Sciatic nerve (tissue), 2 donors: ENCODE data around the gene TMEM178B. TPM values are rescaled to one million over a fixed set of nuclear protein-coding genes. Genes with fewer than 3 reads are reported as not detected.
A peak's percentile ranks its signal among the peaks of the same experiment; 100 is the strongest.
"Not testable (repeated sequence)": the region's sequence is repeated elsewhere in the genome, so short reads cannot be mapped to it uniquely, and the experiment has no call there.

ENCODE experiments used
- ATAC-seq: fragments of 200-7000 bp; cut with Tn5 transposase; one replicate; pipeline ENCODE4 v1.9.1; 2020; ENCODE audit warnings: mild to moderate bottlenecking, moderate library complexity
- DNase-seq: peaks from one replicate; pipeline ENCODE4 v3.0.0-alpha.2; 2020; ENCODE audit warnings: low spot score
- intact Hi-C: fragments of 100-400 bp; cut with DNase I; formaldehyde crosslinking; loops from one replicate; pipeline ENCODE4 v1.14.2; 2022
- total RNA-seq: library from RNA; stranded (reverse); fragmentation: NEBNext Ultra II Directional; extraction: Animal tissue kit (Norgen Biotek cat#: 25700); gene quantifications from one replicate; pipeline ENCODE4 v1.2.1, GENCODE V29; 2021
- donor health status: DM: no; HTN: no; CAD: no.
- donor health status: DM: no; HTN: no; CAD: no.

Gene TMEM178B
- total RNA-seq, 1 donor from 2014 or later: 1.1 TPM

DNA sequence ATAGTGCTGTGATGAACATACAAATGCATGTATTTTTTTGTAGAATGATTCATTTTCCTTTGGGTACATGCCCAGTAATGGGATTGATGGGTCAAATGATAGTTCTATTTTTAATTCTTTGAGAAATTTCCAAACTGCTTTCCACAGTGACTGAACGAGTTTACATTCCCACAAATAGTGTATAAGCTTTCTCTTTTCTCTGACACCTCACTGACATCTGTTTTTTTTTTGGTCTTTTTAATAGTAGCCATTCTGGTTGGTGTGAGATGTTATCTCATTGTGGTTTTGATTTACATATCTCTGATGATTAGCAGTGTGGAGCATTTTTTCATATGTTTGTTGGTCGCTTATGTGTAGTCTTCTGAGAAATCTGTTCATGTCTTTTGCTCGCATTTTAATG, 282.3 kb downstream of the TMEM178B start:
- intact Hi-C loops: no loop called here
- ATAC-seq: no peak
- DNase-seq: no peak

DNA sequence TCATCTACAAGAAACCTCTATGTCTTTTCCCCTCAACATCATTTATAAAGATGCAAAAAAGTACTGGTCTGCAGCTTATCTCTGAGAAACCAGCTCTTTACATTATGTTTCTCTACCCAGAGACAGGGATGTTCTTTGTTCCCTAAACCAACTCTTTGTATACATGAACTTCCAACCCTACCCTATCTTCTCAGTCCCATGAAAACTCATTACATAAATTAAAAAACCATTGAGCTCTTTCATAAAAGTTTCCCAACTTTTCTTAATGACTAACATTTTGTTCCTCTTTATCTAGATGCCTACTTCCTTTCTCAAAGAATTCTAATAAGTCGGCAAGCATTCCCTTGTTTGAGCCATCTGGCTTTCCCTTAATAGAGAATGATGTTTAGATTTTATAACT, 284.5 kb downstream of the TMEM178B start:
- intact Hi-C loops: no loop called here
- DNase-seq: no peak
- ATAC-seq: no peak

DNA sequence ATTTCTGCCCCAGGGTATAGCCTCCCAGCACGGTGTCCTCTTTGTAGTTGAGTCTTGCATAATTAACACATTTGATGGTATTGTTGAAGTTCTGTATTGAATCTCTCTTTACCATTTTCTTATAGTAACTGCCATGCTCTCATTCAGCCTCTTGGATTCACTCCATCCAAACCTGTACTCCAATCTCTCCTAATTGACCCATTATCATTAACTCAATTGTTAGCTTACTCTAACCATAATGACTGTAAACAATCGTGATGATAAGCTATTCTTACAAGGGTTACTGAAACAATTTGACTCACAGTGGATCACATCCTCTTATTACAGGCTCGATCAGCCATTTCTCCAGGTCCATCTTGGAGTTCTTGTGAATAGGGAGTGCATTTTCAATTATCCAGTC, 285.4 kb downstream of the TMEM178B start:
- intact Hi-C loops: no loop called here
- DNase-seq (no peak), ATAC-seq (no peak)

DNA sequence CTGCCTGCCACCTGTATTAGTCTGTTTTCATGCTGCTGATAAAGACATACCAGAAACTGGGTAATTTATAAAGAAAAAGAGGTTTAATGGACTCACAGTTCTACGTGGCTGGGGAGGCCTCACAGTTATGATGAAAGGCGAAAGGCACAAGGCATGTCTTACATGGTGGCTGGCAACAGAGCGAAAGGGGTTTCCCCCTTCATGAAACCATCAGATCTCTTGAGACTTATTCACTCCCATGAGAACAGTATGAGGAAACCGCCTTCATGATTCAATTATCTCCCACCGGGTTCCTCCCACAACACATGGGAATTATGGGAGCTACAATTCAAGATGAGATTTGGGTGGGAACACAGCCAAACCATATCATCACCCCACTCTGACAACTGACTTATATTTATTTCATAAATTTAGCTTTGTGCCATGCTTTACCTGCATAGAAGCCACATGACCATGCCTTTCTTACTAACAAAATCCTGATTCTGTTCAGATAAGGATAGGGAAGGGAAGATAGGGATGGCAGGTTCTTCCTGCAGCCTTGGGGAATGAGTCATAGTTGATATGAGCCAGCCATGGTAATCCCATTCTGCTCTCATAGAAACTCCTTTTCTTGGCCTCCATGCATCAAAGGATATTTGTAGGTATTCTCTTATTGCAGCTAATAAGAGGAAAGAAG, 286.0 kb downstream of the TMEM178B start:
- intact Hi-C loops: no loop called here
- DNase-seq: no peak
- no peak for ATAC-seq

DNA sequence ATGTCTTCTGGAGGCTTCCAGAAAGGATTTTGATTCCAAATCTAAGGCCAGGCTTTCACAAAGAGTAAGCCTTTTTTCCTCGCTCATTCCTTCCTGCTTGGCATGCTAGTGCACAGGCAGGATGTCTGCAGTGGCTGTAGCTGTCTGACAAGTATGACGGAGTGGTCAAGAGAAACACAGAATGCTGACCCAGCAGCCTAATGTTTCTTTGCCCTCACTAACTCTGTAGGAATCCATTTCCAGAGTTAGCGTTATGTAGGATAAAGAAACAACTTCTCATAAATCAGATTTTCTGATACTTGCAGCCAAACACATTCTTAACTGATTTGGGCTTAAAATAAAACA, 286.5 kb downstream of the TMEM178B start:
- ATAC-seq: no peak
- intact Hi-C loops: no loop called here
- DNase-seq: no peak

DNA sequence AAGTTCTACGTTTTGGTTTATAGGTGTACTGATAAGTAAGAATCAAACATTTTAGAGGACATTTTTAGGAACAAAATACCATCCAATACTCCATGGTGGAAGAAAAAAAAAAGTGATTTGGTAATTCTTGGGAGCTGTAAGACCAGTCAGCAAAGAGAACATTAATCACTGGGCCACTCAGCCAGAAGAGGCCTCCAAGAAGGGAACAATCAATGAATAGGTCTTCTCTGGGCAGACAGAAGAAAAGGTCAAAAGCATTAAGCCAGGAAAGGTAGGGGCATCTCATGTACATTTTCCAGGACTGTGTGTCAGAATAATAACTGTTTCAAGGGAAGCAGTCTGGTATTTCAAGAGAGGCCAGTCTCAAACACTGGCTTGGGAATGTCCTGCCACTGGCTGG, 286.9 kb downstream of the TMEM178B start:
- intact Hi-C loops: no loop called here
- ATAC-seq: no peak

DNA sequence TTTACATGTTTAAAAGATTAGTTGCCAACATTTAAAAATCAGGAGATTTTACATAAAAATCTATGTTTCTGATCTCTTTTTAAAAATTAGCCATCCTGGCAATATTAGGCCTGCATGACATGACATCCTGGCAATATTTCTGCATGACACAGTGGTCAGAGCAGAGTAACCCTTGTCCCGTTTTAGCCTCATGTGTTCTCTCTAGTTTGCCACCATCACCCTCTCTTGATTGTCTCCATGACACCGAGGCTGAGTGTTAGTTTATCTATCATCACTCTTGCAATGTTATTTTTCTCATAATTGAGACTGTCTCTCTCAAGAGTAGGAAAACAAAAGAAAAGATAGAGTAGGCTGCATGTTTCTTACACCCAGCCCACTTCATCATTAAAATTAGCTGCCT, 287.6 kb downstream of the TMEM178B start:
- intact Hi-C loops: no loop called here
- ATAC-seq (no peak), DNase-seq (no peak)

More for the DNA sequence above, 286.9 kb downstream of the TMEM178B start:
- no peak for DNase-seq

DNA sequence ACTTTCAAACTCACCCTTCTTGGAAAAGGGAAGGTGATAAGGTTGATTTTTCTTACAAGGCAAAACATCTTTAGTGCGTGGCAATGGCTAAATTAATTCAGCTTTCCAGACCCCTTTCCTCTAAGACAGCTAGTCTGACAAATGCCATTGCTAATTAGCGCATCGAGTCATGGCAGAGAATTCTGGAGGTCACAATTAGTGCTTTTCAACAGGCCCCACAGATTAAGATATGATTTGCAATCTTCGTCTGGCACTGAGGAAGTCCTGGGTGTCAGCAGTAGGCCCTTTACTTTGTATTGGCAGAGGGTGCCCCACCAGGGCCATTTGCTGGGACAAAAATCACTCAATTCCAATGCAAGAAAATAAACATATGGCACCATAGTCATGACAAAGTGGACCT, 288.1 kb downstream of the TMEM178B start:
- DNase-seq (no peak), ATAC-seq (no peak)
- intact Hi-C loops: no loop called here

DNA sequence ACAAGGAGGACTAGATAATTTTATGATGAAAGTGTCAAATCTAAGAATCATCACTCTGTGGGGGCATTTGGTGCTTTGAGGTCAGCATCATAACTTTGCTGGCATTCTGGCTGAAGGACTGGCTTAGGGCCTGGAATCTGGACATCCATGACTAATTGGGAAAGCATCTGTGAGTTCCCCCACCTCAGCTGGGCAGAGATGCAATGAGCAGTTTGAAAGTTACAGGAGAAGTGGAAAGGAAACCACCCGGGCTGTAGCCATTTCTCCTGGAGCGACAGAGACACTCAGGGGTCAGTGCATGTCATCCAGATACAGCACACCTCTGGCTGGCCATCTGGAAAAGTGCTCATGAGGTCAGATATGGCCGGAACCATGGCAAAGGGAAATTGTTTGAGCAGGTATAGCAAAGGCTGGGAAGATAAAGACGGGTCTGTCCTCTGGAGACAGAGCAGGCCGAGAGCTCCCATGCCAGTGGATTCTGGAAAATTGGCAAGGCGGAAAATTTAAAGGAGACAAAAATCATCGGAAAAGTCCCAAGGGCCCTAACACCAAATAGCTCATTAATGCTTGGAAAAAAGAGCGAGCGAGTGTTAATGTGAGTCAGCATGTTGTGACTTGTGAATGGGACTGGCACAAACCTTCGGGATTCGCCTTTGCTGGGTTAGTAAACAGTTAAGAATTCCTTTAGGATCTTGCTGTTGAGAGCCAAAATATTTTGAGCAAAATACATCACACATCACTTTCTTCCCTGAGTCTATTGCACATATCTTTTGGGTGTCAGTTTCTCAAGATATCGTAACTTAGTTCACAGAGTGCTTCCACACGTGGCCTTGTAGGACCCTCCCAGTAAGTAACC, 288.9 kb downstream of the TMEM178B start:
- intact Hi-C loops: no loop called here
- ATAC-seq (no peak), DNase-seq (no peak)

DNA sequence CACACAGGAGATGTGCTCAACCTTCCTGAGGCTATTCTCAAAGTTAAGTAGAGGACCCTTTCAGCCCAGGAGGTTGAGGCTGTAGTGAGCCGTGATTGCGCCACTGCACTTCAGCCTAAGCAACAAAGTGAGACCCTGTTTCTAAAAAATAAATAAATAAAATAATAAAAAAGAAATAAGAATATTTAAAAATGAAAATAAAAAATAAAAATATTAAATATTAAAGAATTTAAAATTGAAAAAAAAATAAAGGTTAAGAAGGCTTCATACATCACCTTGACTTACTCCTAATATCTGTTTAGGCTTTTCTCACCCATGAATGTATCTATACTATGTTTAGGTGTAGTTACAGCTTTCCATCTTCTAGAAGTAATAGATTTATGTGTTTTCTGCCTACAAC, 289.9 kb downstream of the TMEM178B start:
- ATAC-seq: no peak
- intact Hi-C loops: no loop called here

DNA sequence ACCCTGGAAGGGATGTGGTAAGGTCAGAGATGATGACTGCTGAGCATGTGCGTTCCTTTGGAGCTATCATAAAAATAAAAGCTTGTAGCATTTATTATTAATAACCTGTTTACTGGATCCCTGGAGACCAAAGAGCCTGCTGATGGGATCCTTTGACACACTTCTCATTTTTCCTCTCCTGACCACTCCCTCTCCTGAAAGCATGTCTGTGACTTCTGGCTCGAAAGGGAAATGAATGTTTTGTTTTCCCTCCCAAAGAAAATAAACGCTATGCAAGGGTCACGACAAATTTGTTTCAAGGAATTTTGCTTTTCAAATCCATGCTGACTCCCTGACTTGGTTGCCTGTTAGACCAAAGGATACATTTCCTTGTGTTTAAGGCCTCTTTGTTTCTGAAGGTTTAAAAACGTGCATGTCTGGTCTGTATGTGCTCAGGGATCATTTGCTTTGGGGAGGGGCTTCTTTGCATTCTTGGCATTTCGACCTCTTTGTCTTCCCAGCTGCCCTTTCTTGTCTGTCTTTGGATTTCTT, 292.3 kb downstream of the TMEM178B start:
- ATAC-seq (peak; percentile 78), DNase-seq (no peak)
- intact Hi-C loops: no loop called here

More for the DNA sequence above, 289.9 kb downstream of the TMEM178B start:
- no peak for DNase-seq

DNA sequence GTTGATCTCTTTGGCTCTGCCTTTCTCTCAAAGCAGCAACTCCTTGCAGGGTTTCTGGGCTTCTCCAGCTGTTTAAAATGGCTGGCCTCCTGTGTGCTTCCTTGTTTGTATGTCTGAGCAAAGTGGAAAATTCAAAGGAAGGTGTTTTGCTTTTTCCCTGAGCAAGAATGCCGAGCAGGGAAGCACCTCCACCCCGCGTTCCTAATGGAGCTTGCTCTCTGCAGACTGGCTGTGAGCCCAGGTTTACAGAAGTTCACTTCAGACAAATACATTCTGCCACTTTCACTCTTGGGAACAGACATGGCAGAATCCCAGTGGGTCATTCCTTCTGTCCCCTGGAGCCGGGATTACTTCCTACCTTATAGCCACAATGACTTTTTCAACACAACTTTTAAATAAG, 295.6 kb downstream of the TMEM178B start:
- DNase-seq (no peak), ATAC-seq (no peak)
- intact Hi-C loops: no loop called here

DNA sequence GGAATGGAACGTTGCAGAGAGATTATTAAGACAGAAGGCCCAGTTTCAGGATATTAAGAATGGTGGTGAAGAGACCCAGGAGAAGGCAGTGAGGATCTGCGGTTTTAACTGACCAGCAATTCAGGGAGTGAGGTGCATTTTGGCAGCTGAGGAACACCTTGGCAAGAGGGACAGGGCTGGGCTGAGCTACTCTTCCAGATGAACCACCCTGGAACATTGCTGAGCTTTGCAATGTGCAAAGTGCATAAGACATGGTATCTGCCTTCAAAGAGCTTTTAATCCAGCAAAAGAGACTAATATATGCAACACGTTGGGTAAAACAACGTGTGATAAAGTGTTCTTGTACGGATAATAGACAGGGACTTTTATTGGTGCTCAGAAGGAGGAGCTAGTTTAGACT, 296.3 kb downstream of the TMEM178B start:
- DNase-seq (no peak), ATAC-seq (peak; percentile 25)
- intact Hi-C loops: no loop called here

DNA sequence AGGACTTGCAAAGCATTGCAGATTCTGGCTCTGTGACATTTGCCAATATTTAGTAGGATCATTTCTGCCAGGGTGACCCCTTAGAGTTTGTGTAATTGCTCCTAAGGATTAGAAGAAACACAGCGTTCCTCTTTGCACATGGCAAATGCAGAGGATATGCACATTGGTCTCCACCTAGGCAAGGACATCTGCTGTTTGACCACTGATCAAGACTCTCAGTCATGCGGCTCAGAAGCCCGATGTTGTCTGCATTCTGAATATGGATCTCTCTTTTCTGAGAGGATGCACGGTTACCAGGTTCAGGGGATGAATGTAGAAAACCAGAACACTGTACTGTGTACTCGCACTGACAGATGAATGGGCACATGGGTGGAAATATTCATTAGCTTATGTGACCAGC, 296.8 kb downstream of the TMEM178B start:
- intact Hi-C loops: no loop called here
- DNase-seq: no peak
- no peak for ATAC-seq

DNA sequence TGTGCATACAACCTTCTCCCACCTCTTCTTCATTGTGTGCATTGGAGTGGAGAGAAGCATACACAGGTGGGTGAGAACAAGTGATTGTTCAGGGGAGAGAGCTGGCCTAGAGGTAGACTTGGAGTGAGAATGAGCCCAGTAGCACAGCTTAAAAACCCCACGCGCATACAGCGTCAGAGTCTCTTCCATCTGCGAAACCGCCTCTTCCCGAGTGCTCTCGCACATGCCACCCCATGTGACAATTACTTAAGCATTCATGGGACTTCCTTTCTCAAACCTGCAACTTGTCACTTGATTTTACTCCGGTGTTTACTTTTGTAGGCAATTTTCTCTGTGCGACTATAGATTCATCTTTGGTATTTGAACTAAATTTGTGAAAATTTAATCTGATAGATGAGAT, 300.6 kb downstream of the TMEM178B start:
- ATAC-seq (no peak), DNase-seq (no peak)
- intact Hi-C loops: no loop called here

DNA sequence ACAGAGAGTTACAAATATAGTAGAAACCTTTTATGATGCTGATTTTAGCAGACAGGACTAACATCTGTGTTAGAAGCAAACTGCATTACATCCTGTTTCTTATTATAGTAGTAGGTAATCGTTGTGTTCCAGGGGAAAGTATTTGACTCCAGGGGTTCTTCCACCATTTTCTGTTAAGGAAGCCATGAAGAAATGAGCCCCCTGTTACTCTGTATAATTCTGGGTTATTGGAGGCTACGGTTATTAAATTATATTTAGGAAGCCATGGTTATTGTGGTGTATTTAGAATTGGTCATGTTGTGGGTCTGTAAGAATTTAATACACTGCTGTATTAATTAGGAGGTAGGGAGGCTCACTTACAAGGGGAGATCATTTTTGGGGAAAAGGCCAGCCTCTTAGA, 301.6 kb downstream of the TMEM178B start:
- DNase-seq (no peak), ATAC-seq (no peak)
- intact Hi-C loops: no loop called here

DNA sequence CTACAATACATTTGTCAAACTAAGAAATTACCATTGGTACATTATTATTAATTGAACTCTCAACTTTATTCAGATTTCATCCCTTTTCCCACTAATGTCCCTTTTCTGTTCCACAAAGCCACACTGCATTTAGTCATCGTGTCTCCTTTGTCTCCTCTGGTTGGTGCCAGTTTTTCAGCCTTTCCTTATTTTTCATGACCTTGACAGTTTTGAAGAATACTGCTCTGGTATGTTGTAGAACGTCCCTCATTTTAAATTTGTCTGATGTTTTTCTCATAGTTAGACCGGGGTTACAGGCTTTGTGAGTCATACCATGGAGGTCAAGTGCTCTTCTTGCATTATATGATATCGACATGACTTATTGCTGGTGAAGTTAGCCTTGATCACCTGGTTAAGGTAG, 304.0 kb downstream of the TMEM178B start:
- ATAC-seq (no peak), DNase-seq (no peak)
- intact Hi-C loops: no loop called here

DNA sequence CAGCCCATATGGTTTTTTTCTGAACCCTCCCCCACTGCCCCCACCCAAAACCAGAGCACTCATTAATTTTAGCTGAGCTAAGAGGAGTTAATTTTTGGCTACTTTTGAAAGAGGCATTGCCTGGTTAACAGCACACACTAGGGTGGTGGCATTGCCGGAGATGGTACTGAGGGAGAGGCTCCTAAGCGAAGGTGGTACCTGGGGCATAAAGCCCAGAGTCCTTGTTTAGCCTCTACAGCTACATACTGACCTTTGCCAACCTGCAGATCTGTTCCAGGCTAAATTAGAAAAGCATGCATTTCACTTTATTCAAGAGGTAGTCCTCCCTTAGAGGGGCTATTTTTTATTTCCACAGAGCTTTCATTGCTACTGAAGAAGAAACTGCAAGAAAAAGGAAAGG, 304.5 kb downstream of the TMEM178B start:
- no peak for ATAC-seq
- DNase-seq: no peak
- intact Hi-C loops: no loop called here

DNA sequence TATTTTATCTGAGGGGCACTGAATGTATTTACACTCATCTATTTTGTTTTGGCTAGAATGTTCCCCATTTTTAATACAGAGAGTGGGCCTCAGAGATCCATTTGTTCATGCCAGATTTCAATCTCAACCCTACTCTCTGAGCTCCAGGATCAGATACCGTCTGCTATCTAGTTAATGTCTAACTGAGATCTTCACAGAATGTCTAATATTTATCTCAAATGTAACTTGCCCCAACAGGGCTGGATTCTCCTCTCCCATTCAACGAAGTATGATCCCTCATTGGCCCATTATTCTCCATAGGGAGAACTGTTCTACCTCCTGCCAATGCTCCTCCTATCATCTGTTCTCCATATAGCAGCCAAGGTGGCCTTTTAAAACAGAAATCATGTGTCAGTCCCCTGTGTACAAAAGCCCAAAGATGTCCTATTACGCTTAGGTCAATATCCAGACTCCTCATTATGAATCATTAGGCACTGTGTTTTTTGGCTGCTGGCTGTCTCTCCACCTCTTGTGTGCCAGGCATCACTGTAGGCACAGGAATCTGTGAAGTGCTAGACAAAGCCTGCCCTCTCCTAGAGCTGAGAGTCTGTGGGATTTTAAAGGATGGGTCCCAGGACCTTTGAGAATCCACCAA, 308.0 kb downstream of the TMEM178B start:
- no peak for DNase-seq
- intact Hi-C loops: no loop called here
- ATAC-seq: no peak

DNA sequence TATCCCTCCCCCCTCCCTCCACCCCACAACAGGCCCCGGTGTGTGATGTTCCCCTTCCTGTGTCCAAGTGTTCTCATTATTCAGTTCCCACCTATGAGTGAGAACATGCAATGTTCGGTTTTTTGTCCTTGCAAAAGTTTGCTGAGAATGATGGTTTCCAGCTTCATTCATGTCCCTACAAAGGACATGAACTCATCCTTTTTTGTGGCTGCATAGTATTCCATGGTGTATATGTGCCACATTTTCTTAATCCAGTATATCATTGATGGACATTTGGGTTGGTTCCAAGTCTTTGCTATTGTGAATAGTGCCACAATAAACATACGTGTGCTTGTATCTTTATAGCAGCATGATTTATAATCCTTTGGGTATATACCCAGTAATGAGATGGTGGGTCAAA, 309.5 kb downstream of the TMEM178B start:
- ATAC-seq, intact Hi-C loops, DNase-seq: not testable (repeated sequence)
